KMS-11 (cell line): ENCODE data around the gene PARP11.

Experiments
- H2AFZ ChIP-seq: fragments of 200-600 bp; sonication (generic); 2 replicates; pipeline ENCODE4 v1.6.1; 2016; ENCODE audit warnings: antibody characterized with exemption, mixed run types, low read depth
- H3K27ac ChIP-seq: fragments of 200-600 bp; sonication (generic); 2 replicates; pipeline ENCODE4 v1.6.1; 2016; ENCODE audit warnings: mild to moderate bottlenecking, mixed run types
- H3K27me3 ChIP-seq: fragments of 200-600 bp; sonication (generic); 2 replicates; pipeline ENCODE4 v1.6.1; 2017; ENCODE audit warnings: mild to moderate bottlenecking, low read depth, mixed run types, moderate library complexity; ENCODE audit not compliant: insufficient read depth
- H3K36me3 ChIP-seq: fragments of 200-600 bp; sonication (generic); 2 replicates; pipeline ENCODE4 v1.6.1; 2017; ENCODE audit warnings: mild to moderate bottlenecking, mixed run types; ENCODE audit not compliant: insufficient read depth
- H3K4me1 ChIP-seq: fragments of 200-600 bp; sonication (generic); 2 replicates; pipeline ENCODE4 v1.6.1; 2016; ENCODE audit warnings: mild to moderate bottlenecking, low read depth, mixed run types; ENCODE audit not compliant: poor library complexity, severe bottlenecking
- H3K4me2 ChIP-seq: fragments of 200-600 bp; sonication (generic); 2 replicates; pipeline ENCODE4 v1.7.0; 2016; ENCODE audit warnings: mild to moderate bottlenecking, mixed run types
- H3K4me3 ChIP-seq: fragments of 200-600 bp; sonication (generic); IDR thresholded peaks from 2 replicates; pipeline ENCODE4 v1.6.1; 2017; ENCODE audit warnings: low read depth, low read length, mixed read lengths; ENCODE audit not compliant: insufficient read depth
- H3K79me2 ChIP-seq: fragments of 200-600 bp; sonication (generic); 2 replicates; pipeline ENCODE4 v1.6.1; 2016; ENCODE audit warnings: low read depth, mixed run types; ENCODE audit not compliant: insufficient read depth
- H3K9ac ChIP-seq: fragments of 200-600 bp; sonication (generic); 2 replicates; pipeline ENCODE4 v1.6.1; 2016; ENCODE audit warnings: mild to moderate bottlenecking, mixed run types
- H4K20me1 ChIP-seq: fragments of 200-600 bp; sonication (generic); 2 replicates; pipeline ENCODE4 v1.6.1; 2016; ENCODE audit warnings: mild to moderate bottlenecking, mixed run types; ENCODE audit not compliant: insufficient read depth
- TF ChIP-seq, protein P1 (sequence below): fragments of 200-600 bp; sonication (generic); conservative IDR thresholded peaks from 2 replicates; pipeline ENCODE4 v1.6.1; 2017; ENCODE audit warnings: low read depth, mild to moderate bottlenecking, antibody characterized with exemption, low read length, moderate library complexity, mixed read lengths

The PARP11 gene

DNA sequence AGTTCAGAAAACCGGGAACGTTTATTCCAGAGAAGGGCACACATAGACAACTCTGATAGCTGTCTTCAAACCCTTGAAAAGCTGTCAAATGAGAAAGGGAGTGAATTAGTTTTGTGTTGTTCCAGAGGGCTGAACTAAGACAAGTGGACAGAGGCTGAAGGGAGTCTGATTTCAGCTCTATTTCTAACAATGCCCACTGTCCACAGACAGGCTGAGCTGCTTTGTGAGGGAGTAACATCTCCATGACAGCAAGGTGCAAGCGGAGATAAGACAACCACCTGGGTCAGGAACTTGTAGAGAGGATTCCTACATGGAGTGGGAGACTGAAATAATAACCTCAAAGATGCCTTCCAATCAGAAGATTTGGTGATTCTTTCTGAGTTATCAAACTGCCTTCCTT is 25.6 kb upstream of the PARP11 start:
- Histone ChIP-seq H2AFZ (no peak overlapping the region), H4K20me1 (no peaks in the 10 kb centered on the region), H3K4me2 (no peak overlapping the region), H3K4me3 (no peak overlapping the region), H3K9ac (no peak overlapping the region), H3K27me3 (no peaks in the 10 kb centered on the region), H3K27ac (no peak overlapping the region), H3K36me3 (no peaks in the 10 kb centered on the region; the same call in 1 of the 2 replicates), H3K79me2 (no peaks in the 10 kb centered on the region), H3K4me1 (no peaks in the 10 kb centered on the region)
- TF ChIP-seq, protein P1, sequence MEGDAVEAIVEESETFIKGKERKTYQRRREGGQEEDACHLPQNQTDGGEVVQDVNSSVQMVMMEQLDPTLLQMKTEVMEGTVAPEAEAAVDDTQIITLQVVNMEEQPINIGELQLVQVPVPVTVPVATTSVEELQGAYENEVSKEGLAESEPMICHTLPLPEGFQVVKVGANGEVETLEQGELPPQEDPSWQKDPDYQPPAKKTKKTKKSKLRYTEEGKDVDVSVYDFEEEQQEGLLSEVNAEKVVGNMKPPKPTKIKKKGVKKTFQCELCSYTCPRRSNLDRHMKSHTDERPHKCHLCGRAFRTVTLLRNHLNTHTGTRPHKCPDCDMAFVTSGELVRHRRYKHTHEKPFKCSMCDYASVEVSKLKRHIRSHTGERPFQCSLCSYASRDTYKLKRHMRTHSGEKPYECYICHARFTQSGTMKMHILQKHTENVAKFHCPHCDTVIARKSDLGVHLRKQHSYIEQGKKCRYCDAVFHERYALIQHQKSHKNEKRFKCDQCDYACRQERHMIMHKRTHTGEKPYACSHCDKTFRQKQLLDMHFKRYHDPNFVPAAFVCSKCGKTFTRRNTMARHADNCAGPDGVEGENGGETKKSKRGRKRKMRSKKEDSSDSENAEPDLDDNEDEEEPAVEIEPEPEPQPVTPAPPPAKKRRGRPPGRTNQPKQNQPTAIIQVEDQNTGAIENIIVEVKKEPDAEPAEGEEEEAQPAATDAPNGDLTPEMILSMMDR, result no peak

DNA sequence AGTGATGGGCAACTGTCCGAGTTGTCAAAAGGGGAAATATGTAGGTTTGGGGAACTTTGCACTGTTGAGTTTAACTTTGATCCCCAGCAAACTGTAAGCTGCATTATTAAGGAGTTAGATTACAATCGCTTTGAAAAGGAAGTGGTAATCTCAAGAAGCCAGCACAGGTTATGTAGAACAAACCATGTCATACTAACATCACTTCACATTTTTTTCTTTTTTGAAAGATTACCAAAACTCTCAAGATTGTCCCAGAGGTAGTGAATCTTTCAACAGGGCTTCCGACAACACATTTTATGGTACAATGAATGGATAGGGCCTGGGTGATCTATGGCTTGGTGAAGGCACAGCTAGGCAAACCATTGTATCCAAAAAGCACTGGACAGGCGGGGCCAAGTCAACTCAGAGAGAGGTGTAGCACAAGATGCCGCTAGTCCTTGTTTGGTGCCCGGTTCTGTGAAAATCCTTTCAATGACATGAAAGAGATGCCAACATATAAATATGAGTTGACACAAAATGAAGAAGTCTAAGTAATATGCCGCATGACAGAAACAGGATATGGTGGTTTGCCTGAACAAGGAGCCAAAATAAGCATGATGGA is 24.3 kb upstream of the PARP11 start:
- TF ChIP-seq, protein P1, result no peak

DNA sequence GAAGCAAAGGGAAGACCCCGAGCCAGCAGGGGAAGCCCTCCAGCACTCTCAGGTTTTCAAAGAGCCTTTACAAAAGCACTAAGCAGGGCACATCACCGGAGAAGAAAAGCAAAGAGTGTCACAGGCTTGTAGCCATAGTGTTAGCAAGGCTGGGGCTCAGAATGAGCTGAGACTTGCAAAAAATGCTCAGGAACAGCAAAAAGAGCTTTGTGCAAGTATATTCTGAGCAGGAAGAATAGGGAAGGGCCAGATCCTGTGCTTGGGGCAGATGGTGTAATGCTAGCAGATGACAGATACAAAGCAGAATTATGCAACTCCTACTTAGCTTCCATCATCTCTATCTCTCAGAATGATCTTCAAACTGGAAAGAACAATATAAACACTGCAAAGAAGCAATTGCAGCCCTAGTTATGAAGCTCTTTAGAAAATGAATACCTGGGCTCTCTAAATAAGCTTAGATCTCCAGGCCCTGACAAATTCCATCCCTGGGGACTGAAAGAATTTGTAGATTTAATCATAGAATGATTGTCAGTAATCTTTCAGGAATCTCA is 23.7 kb upstream of the PARP11 start:
- TF ChIP-seq, protein P1, result no peak
- H3K36me3 ChIP-seq, result no peaks in the 10 kb centered on the region; the same call in 1 of the 2 replicates
- no peaks in the 10 kb centered on the region for H3K4me1 ChIP-seq
- no peak overlapping the region for H3K9ac ChIP-seq
- H4K20me1 ChIP-seq, result no peaks in the 10 kb centered on the region
- no peak overlapping the region for H2AFZ ChIP-seq
- H3K4me2 ChIP-seq, result no peak overlapping the region
- no peaks in the 10 kb centered on the region for H3K27me3 ChIP-seq
- no peaks in the 10 kb centered on the region for H3K79me2 ChIP-seq
- H3K4me3 ChIP-seq, result no peak overlapping the region
- H3K27ac ChIP-seq, result no peak overlapping the region

More for the DNA sequence above, 24.3 kb upstream of the PARP11 start:
- H3K4me3 ChIP-seq, result no peak overlapping the region
- no peak overlapping the region for H3K4me2 ChIP-seq
- H4K20me1 ChIP-seq, result no peaks in the 10 kb centered on the region
- no peak overlapping the region for H2AFZ ChIP-seq
- no peaks in the 10 kb centered on the region for H3K4me1 ChIP-seq
- no peak overlapping the region for H3K9ac ChIP-seq
- no peaks in the 10 kb centered on the region for H3K27me3 ChIP-seq
- H3K79me2 ChIP-seq, result no peaks in the 10 kb centered on the region
- no peaks in the 10 kb centered on the region; the same call in 1 of the 2 replicates for H3K36me3 ChIP-seq
- no peak overlapping the region for H3K27ac ChIP-seq

DNA sequence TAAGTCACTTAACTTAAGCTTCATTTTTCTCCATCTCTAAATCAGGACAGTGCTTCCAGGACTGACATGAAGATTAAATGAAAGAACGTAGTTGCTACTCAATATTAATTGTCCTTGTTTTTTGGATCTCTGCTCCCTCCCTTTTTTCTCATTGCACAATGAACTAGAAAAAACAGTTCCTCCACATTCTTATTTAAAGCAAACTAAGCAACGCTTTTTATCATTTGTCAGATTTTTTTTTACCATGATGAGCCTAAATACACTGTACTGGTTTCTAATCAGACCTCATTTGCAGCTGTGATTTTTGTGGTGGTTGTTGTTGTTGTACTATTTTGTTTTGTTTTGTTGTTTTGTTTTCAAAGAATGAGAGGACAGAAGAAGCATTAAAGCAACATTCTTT is 23.2 kb upstream of the PARP11 start:
- Histone ChIP-seq H3K9ac (no peak overlapping the region), H3K36me3 (no peaks in the 10 kb centered on the region), H3K4me3 (no peak overlapping the region), H3K79me2 (no peaks in the 10 kb centered on the region), H3K4me2 (no peak overlapping the region), H4K20me1 (no peaks in the 10 kb centered on the region), H3K4me1 (no peaks in the 10 kb centered on the region), H3K27ac (no peak overlapping the region), H3K27me3 (no peaks in the 10 kb centered on the region), H2AFZ (no peak overlapping the region)
- TF ChIP-seq, protein P1, result no peak
